NCI-H2196 (cell line): Measurements from ENCODE around the gene DBP.

Experiments used
- DNase-seq: peaks from one replicate; lab custom pipeline; 2025; ENCODE audit not compliant: unreplicated experiment; lab: John Stamatoyannopoulos, UW

The DBP gene

GRCh38 chr19:48587387-48587786, 49.8 kb downstream of the DBP start:
- DNase-seq = no peak

- no peak for DNase-seq
Observed at GRCh38 chr19:48582168-48582567, 55.0 kb downstream of the DBP start.
